Colonic mucosa (tissue), 4 donors: Measurements from ENCODE around the gene GALK2. TPM values are rescaled to one million over a fixed set of nuclear protein-coding genes. Genes with fewer than 3 reads are reported as not detected.
"Not testable (repeated sequence)": the region's sequence is repeated elsewhere in the genome, so short reads cannot be mapped to it uniquely, and the experiment has no call there.

Experiments
- DNase-seq: peaks from one replicate; pipeline ENCODE4 v3.0.0-alpha.2; 2020
- H3K27ac ChIP-seq: fragments of 200-600 bp; one replicate; pipeline ENCODE4 v1.8.0; 2021
- H3K27me3 ChIP-seq: fragments of 200-600 bp; one replicate; pipeline ENCODE4 v1.8.0; 2021
- H3K36me3 ChIP-seq: fragments of 200-600 bp; one replicate; pipeline ENCODE4 v1.8.0; 2021
- H3K4me1 ChIP-seq: fragments of 200-600 bp; one replicate; pipeline ENCODE4 v1.8.0; 2021; ENCODE audit warnings: mild to moderate bottlenecking
- H3K4me3 ChIP-seq: fragments of 200-600 bp; one replicate; pipeline ENCODE4 v1.8.0; 2021
- H3K9ac ChIP-seq, 2 donors: one replicate each; pipeline ENCODE4 v1.7.0; 2013; ENCODE audit warnings: control low read depth in 2 of 2, low read depth in 2 of 2, low read length in 2 of 2
- H3K9me3 ChIP-seq: fragments of 200-600 bp; one replicate; pipeline ENCODE4 v1.8.0; 2021
- CTCF ChIP-seq: fragments of 200-600 bp; IDR thresholded peaks from one replicate; pipeline ENCODE4 v1.8.0; 2022; ENCODE audit warnings: antibody characterized with exemption, mild to moderate bottlenecking
- intact Hi-C: fragments of 100-400 bp; cut with DNase I; formaldehyde crosslinking; loops from one replicate; pipeline ENCODE4 v1.14.1; 2022
- total RNA-seq, 2 donors: library from RNA; stranded (reverse); fragmentation: NEBNext Ultra II Directional in 1 of 2; extraction: Animal tissue kit (Norgen Biotek cat#: 25700) in 1 of 2; gene quantifications; one replicate each; pipeline ENCODE4 v1.2.1, GENCODE V29; 2021
- donor health status: healthy.
- donor health status: DM: no; HTN: no; CAD: no.
- donor health status: DM: no; HTN: no; CAD: no.

Gene GALK2
- total RNA-seq, 2 donors from 2014 or later: 39.7 to 48.3 TPM

- Histone ChIP-seq H3K36me3 (no peaks in the 10 kb centered on the region), H3K27me3 (no peaks in the 10 kb centered on the region), H3K4me3 (no peak overlapping the region), H3K27ac (no peak overlapping the region), H3K4me1 (no peaks in the 10 kb centered on the region), H3K9ac (no peak overlapping the region), H3K9me3 (no peaks in the 10 kb centered on the region)
- DNase-seq: no peak
- TF ChIP-seq CTCF: no peak
- intact Hi-C loops: no loop called here
Observed at GRCh38 chr15:49200347-49200746, 30.3 kb downstream of the GALK2 start.

GRCh38 chr15:49208102-49208501 lies 38.1 kb downstream of the GALK2 start:
- H3K9ac ChIP-seq, H3K27ac ChIP-seq, H3K27me3 ChIP-seq, H3K4me1 ChIP-seq, H3K4me3 ChIP-seq, intact Hi-C loops, DNase-seq, H3K36me3 ChIP-seq, H3K9me3 ChIP-seq: not testable (repeated sequence)

GRCh38 chr15:49212897-49213296 lies 42.9 kb downstream of the GALK2 start:
- DNase-seq: no peak
- no peaks in the 10 kb centered on the region for H3K27me3 ChIP-seq
- no peak overlapping the region for H3K4me3 ChIP-seq
- no peak overlapping the region for H3K27ac ChIP-seq
- H3K9ac ChIP-seq: no peak overlapping the region
- TF ChIP-seq CTCF: no peak
- no peaks in the 10 kb centered on the region for H3K4me1 ChIP-seq
- H3K9me3 ChIP-seq: no peaks in the 10 kb centered on the region
- no peaks in the 10 kb centered on the region for H3K36me3 ChIP-seq
- intact Hi-C loops: no loop called here

- no peak for DNase-seq
- Histone ChIP-seq H3K4me3 (no peak overlapping the region), H3K27ac (no peak overlapping the region), H3K27me3 (no peaks in the 10 kb centered on the region), H3K4me1 (no peaks in the 10 kb centered on the region), H3K9me3 (no peaks in the 10 kb centered on the region), H3K9ac (no peak overlapping the region), H3K36me3 (no peaks in the 10 kb centered on the region)
- no peak for TF ChIP-seq CTCF
- intact Hi-C loops: no loop called here
Observed at GRCh38 chr15:49215768-49216739, 46.0 kb downstream of the GALK2 start.

- Histone ChIP-seq H3K27me3 (no peaks in the 10 kb centered on the region), H3K27ac (no peak overlapping the region), H3K36me3 (no peaks in the 10 kb centered on the region), H3K9me3 (no peaks in the 10 kb centered on the region), H3K4me1 (no peaks in the 10 kb centered on the region), H3K9ac (no peak overlapping the region), H3K4me3 (no peak overlapping the region)
- intact Hi-C loops: no loop called here
- no peak for DNase-seq
- no peak for TF ChIP-seq CTCF
Observed at GRCh38 chr15:49223536-49224274, 53.7 kb downstream of the GALK2 start.
